Central memory CD4-positive, alpha-beta T cell (primary cell): ENCODE measurements around the gene CDHR2.

Experiments used
- DNase-seq: peaks from one replicate; pipeline ENCODE4 v3.0.0; 2022

The CDHR2 gene

DNA sequence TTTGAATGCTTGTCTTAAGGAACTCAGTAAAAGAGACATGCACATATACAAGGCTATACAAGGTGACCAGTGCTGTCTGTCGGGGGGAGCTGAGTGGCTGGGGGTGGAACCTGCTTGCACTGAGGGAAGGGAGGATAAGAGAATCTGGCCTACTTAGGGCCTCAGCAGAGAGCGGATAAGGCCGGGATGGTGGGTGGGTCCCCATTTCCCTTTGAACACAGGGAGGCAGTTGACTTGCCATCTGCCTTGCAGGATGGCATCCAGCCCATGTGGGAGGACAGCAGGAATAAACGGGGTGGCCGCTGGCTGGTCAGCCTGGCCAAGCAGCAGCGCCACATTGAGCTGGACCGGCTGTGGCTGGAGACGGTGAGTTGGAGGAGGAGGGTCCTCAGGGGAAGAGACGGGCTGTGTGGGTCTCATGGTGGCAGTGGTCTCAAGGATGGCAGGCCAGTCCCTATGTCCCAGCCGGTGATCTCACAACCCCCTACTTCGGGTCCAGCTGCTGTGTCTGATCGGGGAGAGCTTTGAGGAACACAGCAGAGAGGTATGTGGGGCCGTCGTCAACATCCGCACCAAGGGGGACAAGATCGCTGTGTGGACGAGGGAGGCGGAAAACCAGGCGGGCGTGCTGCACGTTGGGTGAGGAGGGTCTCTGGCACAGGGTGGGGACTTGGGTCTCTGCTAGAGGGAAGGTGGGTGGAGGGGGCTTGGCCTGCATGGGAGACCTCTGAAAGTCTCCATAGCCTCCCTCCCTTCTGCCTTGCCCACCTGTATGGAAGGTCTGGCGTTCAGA lies 95.9 kb downstream of the CDHR2 start:
- DNase-seq, result no peak
